Regular cardiac myocyte (primary cell): ENCODE data around the gene ACAN. TPM values are rescaled to one million over a fixed set of nuclear protein-coding genes. Genes with fewer than 3 reads are reported as not detected.

ENCODE experiments used
- total RNA-seq: library from RNA; depleted of rRNA; stranded (reverse); fragments of >200 nt; gene quantifications from 2 replicates; pipeline ENCODE4 v1.2.3, GENCODE V29; 2014

The ACAN gene
- 7.0 and 7.9 TPM in 2 replicates for total RNA-seq

GRCh38 chr15:88803241-88803919 lies at the start of gene ACAN:
Gene ACAN, plus strand, starts transcription at chr15:88803436. Its CDS starts 32,771 bp downstream, at chr15:88836207.

GRCh38 chr15:88894819-88895767 lies 91.9 kb downstream of the ACAN start, which contains the start of gene HAPLN3:
Gene HAPLN3, minus strand, starts transcription at chr15:88895544. Its CDS starts 8,246 bp downstream, at chr15:88887298.

GRCh38 chr15:88913017-88913849 lies 110.0 kb downstream of the ACAN start, which contains the start of gene MFGE8:
Gene MFGE8, minus strand, starts transcription at chr15:88913379. Its CDS starts 60 bp downstream, at chr15:88913319.

Other genes with a start within 250 kb of the ACAN start
- 54.7 and 99.3 TPM in 2 replicates for gene AEN, start 182.1 kb upstream of the ACAN start, total RNA-seq
- 3.7 and 10.7 TPM in 2 replicates for gene ISG20, start 164.4 kb upstream of the ACAN start, total RNA-seq
- gene HAPLN3, start 92.1 kb downstream of the ACAN start, total RNA-seq: 6.9 and 9.0 TPM in 2 replicates
- 51.6 and 198 TPM in 2 replicates for gene MFGE8, start 109.9 kb downstream of the ACAN start, total RNA-seq